ENCODE results near the gene C17orf75. TPM values are rescaled to one million over a fixed set of nuclear protein-coding genes. Genes with fewer than 3 reads are reported as not detected.

C17orf75 gene
- total and polyA plus RNA-seq, 2 of the 8 experiments (the other 6 are each of a cell fraction or from before 2014, with no cell fraction given), result 15.8 to 42.6 TPM

DNA sequence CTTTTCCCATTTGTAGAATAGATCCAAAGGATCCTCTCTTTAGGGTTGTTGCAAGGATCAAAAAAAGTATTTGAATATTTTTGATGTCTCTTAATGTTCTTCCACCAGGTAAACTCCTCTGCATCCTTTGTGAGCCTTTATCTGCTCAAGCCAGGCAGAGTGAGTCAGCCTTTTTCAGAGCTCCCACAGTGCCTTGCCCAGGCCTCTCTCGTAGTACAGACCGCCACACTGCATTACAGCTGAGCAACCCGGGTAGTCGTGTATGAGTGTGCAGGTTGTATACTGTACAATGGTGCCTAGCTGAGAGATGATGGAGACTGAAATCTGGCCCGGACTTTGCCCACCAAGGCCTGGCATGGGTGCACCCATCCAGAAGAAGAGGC, 55.5 kb downstream of the C17orf75 start:
- no peak overlapping the region for H3K4me2 ChIP-seq (ENCODE audit: insufficient read depth in 1 of 2, low read depth in 2 of 2, low read length in 2 of 2)
- no peak overlapping the region for H3K56ac ChIP-seq (replicated peaks; ENCODE audit: insufficient read length, low read depth, low read length)
- no peak overlapping the region for H4K5ac ChIP-seq (ENCODE audit: insufficient read length, low read depth, low read length)
- H2BK15ac ChIP-seq (ENCODE audit: low read length), result 0 out of 2 replicates have a peak overlapping the region, but pooled peaks have one; percentile 89
- no peak overlapping the region for H3K27ac ChIP-seq (ENCODE audit: low read depth, low read length)
- no peaks in the 10 kb centered on the region for H4K20me1 ChIP-seq (replicated peaks in 1 of 2; ENCODE audit: control insufficient read depth in 1 of 2, insufficient read depth in 2 of 2, low read length in 2 of 2)
- H3K18ac ChIP-seq (ENCODE audit: extremely low read depth, low read length), result no peak overlapping the region; the same call in 1 of the 2 replicates
- peaks cover 14 to 32% (median 24%) of the 10 kb centered on the region in 4 experiments for H3K4me1 ChIP-seq (replicated peaks in 1 of 4; ENCODE audit: control insufficient read depth in 3 of 4, insufficient read depth in 4 of 4, low read length in 3 of 4)
- H3K4me3 ChIP-seq (ENCODE audit: extremely low read depth in 1 of 4, insufficient read depth in 2 of 4, low read depth in 3 of 4, low read length in 4 of 4), result no peak overlapping the region
- H3K9ac ChIP-seq (replicated peaks in 1 of 4; ENCODE audit: extremely low read depth in 1 of 4, low read depth in 3 of 4, low read length in 3 of 4), result no peak overlapping the region
- H3K23ac ChIP-seq (ENCODE audit: insufficient read length), result no peak overlapping the region
- FAIRE-seq (no peak), DNase-seq (ENCODE audit: low read depth in 1 of 2, low spot score in 2 of 2) (no peak)
- no peak overlapping the region for H3K14ac ChIP-seq (ENCODE audit: insufficient read length)
- TF ChIP-seq EGR1 (IDR thresholded peaks at IDR 0.05; ENCODE audit: borderline replicate concordance, low read depth, low read length), result no peak
- no peak for TF ChIP-seq RBBP5 (IDR thresholded peaks at IDR 0.05; ENCODE audit: borderline replicate concordance, low read depth, low read length)
- no peak for TF ChIP-seq ASH2L (IDR thresholded peaks at IDR 0.05; ENCODE audit: low read length)
- no peak for TF ChIP-seq ATF2 (IDR thresholded peaks at IDR 0.05; ENCODE audit: low read length)
- TF ChIP-seq TAF1 (IDR thresholded peaks at IDR 0.05; ENCODE audit: low read depth, low read length), result no peak
- TF ChIP-seq TCF12 (IDR thresholded peaks at IDR 0.05; ENCODE audit: low read depth, low read length), result no peak
- no peaks in the 10 kb centered on the region for H3K36me3 ChIP-seq (ENCODE audit: control insufficient read depth in 2 of 4, insufficient read depth in 4 of 4, low read length in 3 of 4)
- no peak overlapping the region for H2BK20ac ChIP-seq (ENCODE audit: low read length)
- POLR2A ChIA-PET (ENCODE audit: partially characterized antibody), result interaction anchor here (1.0 to 1.5 kb wide), 4 partner anchors 8 to 43 kb away, joined by 3 to 4 read pairs (median 3); no protein-coding TSS in a partner anchor
- no peak overlapping the region for H2AFZ ChIP-seq (ENCODE audit: low read length)
- peak overlapping the region; percentile 22 for H4K91ac ChIP-seq (replicated peaks; ENCODE audit: insufficient read length, low read length)
- H2AK5ac ChIP-seq (ENCODE audit: low read depth, low read length), result peak overlapping the region; percentile 75; the same call in 1 of the 2 replicates
- no peaks in the 10 kb centered on the region for H3K79me1 ChIP-seq (ENCODE audit: low read depth, low read length)
- no peaks in the 10 kb centered on the region for H3K79me2 ChIP-seq (ENCODE audit: control insufficient read depth in 1 of 2, insufficient read depth in 2 of 2, low read length in 2 of 2)
- 89% methylated on average over 5 of the region's 5 CpGs; no CpG with 5 or more reads in 1 of the 2 experiments for WGBS, 2 experiments (ENCODE audit: extremely low coverage in 1 of 2, insufficient coverage in 1 of 2, insufficient read length in 1 of 2, insufficient replicate concordance in 2 of 2, low coverage in 1 of 2, low lambda C conversion rate in 2 of 2, missing lambda C conversion rate in 1 of 2)
- 0 out of 2 replicates have a peak overlapping the region, but pooled peaks have one; percentile 71 for H2BK12ac ChIP-seq (ENCODE audit: low read depth, low read length)
- H4K8ac ChIP-seq (ENCODE audit: extremely low read depth, insufficient read depth, low read length), result no peak overlapping the region
- no peaks in the 10 kb centered on the region for H3K9me3 ChIP-seq (ENCODE audit: insufficient read depth in 2 of 2, low read depth in 1 of 2, low read length in 1 of 2)
- H3K4ac ChIP-seq (replicated peaks; ENCODE audit: insufficient read length, low read depth, low read length), result no peak overlapping the region
- no peaks in the 10 kb centered on the region for H3K23me2 ChIP-seq (ENCODE audit: low read depth, low read length)
- peak overlapping the region; percentile 44; the same call in 1 of the 2 replicates for H2BK5ac ChIP-seq (ENCODE audit: low read depth, low read length)
- H2BK120ac ChIP-seq (replicated peaks; ENCODE audit: low read depth, low read length), result no peak overlapping the region
- CTCF ChIA-PET (ENCODE audit: partially characterized antibody), result interaction anchor here (0.6 to 3.9 kb wide), 13 partner anchors 10 to 689 kb away, joined by 3 to 32 read pairs (median 7); no protein-coding TSS in a partner anchor
- no peaks in the 10 kb centered on the region; a peak in 1 of 7 replicates for H3K27me3 ChIP-seq (replicated peaks in 1 of 4; ENCODE audit: control insufficient read depth in 3 of 4, extremely low read depth in 1 of 4, insufficient read depth in 3 of 4, low read length in 3 of 4)
